ENCODE data around the gene ESR2. TPM values are rescaled to one million over a fixed set of nuclear protein-coding genes. Genes with fewer than 3 reads are reported as not detected.

Gene ESR2
- total RNA-seq, 1 experiment from 2014 or later: not detected

DNA sequence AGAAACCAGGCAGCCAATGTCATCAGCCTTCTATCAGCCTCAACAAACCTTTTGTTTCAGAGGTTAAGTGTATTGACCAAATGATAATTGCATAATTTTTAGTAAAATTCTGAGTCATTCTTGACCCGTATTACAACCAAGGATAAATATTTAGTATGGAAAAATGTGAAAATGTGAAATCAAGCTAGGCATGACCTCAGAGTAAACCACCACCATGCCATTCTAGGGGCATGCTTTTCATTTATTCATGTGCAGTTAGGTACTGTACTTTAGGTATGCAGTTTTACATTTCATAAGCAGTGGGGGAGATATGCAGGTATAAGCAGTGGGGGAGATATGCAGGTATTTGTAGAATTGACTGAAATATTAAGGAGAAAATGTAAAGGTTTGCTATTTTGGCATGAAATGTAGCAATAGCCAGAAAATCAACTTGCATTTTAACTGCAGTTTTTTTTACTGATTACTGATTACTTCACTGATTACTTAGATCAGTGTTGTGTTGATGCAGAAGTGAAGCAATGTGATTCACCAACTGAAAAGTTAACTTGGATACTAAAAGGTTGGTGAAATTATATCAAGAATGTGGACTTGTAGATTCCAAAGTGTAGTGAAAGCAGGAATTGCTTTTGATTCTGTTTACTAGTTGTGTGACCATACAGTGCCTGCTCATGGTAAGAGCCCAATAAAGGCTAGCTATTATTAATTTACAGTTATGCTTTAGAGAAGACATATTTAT, 184.2 kb downstream of the ESR2 start:
- Histone ChIP-seq H3K4me3 (no peak overlapping the region), H3K9me3 (no peaks in the 10 kb centered on the region), H3K27me3 (no peaks in the 10 kb centered on the region), H3K36me3 (no peaks in the 10 kb centered on the region)
- DNase-seq: no peak

GRCh38 chr14:64107438-64107837, 186.7 kb downstream of the ESR2 start:
- no peaks in the 10 kb centered on the region for H3K27me3 ChIP-seq
- H3K36me3 ChIP-seq: no peaks in the 10 kb centered on the region
- no peak for DNase-seq
- H3K4me3 ChIP-seq: no peak overlapping the region
- H3K9me3 ChIP-seq: no peaks in the 10 kb centered on the region

- H3K4me3 ChIP-seq: no peak overlapping the region
- no peaks in the 10 kb centered on the region for H3K36me3 ChIP-seq
- DNase-seq: no peak
These were observed 196.1 kb downstream of the ESR2 start for GRCh38 chr14:64098120-64098519.

GRCh38 chr14:64095620-64096019, 198.6 kb downstream of the ESR2 start:
- H3K27me3 ChIP-seq: no peaks in the 10 kb centered on the region
- H3K4me3 ChIP-seq: no peak overlapping the region
- no peaks in the 10 kb centered on the region for H3K36me3 ChIP-seq
- no peak for DNase-seq
- H3K9me3 ChIP-seq: no peaks in the 10 kb centered on the region

More at GRCh38 chr14:64098120-64098519, 196.1 kb downstream of the ESR2 start:
- H3K27me3 ChIP-seq: no peaks in the 10 kb centered on the region
- no peaks in the 10 kb centered on the region for H3K9me3 ChIP-seq

DNA sequence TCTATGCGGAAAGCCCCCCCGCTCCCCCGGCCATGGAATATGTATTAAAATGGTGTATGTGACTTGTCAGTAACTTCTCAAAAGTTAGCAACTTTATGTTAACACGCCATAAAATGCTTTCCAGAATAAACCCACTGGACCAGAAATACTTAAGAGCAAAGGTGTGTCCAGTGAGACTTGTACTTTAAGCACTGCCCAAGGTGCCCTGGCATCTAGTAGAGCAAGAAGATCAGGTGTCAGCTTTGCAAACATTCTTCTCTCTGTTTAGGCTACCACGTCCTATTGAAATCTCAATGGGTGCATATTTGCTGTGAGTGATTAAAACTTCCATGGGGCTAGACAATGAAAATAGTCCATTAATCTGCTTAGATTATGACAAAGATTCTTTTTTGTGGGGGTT, 201.2 kb downstream of the ESR2 start:
- DNase-seq: no peak
- H3K4me3 ChIP-seq: no peak overlapping the region
- no peaks in the 10 kb centered on the region for H3K36me3 ChIP-seq
- no peaks in the 10 kb centered on the region for H3K9me3 ChIP-seq
- no peaks in the 10 kb centered on the region for H3K27me3 ChIP-seq

DNA sequence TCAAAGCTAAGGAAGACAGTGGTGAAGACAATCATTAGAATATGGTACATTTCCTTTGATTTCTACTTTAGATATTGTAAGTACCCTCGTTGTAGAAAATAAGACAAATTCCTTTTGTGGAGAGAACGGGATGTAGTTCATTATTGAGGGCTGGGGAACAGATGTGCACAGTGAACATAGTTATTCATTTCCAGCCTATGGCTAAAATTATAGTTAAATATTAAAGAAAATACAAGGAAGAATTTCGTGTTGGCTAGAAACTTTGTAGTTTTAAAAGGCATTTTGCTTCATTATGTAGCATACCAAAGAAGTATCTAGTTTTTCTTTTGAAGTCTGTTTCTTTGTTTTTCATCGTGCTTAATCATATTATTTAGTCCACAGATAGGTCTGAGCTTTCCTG, 201.8 kb downstream of the ESR2 start:
- H3K9me3 ChIP-seq: no peaks in the 10 kb centered on the region
- no peaks in the 10 kb centered on the region for H3K27me3 ChIP-seq
- no peak overlapping the region for H3K4me3 ChIP-seq
- H3K36me3 ChIP-seq: no peaks in the 10 kb centered on the region
- no peak for DNase-seq

- no peak for DNase-seq
- no peaks in the 10 kb centered on the region for H3K36me3 ChIP-seq
- H3K9me3 ChIP-seq: no peaks in the 10 kb centered on the region
- H3K27me3 ChIP-seq: no peaks in the 10 kb centered on the region
- H3K4me3 ChIP-seq: no peak overlapping the region
These were observed 203.0 kb downstream of the ESR2 start for GRCh38 chr14:64091217-64091616.

GRCh38 chr14:64089920-64090319, 204.3 kb downstream of the ESR2 start:
- Histone ChIP-seq H3K9me3 (no peaks in the 10 kb centered on the region), H3K27me3 (no peaks in the 10 kb centered on the region), H3K36me3 (no peaks in the 10 kb centered on the region), H3K4me3 (no peak overlapping the region)
- DNase-seq: peak; percentile 30

DNA sequence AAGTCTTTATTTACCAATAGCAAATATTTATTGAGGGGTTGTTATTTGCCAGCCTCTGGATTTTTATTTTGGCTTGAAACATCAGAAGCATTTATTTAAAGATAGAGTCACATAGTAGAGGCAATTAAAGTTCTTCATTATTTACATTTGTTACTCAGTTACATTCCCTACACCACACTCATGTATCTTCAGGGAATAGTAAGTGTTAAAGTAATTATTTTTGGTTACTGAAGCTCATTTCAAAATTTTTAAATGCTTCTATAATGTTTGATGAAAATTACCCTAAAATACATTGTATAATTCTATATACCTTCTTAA, 205.6 kb downstream of the ESR2 start:
- no peaks in the 10 kb centered on the region for H3K27me3 ChIP-seq
- no peaks in the 10 kb centered on the region for H3K9me3 ChIP-seq
- H3K36me3 ChIP-seq: no peaks in the 10 kb centered on the region
- DNase-seq: no peak
- H3K4me3 ChIP-seq: no peak overlapping the region

GRCh38 chr14:64082837-64083236, 211.3 kb downstream of the ESR2 start:
- Histone ChIP-seq H3K36me3 (no peaks in the 10 kb centered on the region), H3K4me3 (no peak overlapping the region), H3K27me3 (no peaks in the 10 kb centered on the region), H3K9me3 (no peaks in the 10 kb centered on the region)
- DNase-seq: no peak

DNA sequence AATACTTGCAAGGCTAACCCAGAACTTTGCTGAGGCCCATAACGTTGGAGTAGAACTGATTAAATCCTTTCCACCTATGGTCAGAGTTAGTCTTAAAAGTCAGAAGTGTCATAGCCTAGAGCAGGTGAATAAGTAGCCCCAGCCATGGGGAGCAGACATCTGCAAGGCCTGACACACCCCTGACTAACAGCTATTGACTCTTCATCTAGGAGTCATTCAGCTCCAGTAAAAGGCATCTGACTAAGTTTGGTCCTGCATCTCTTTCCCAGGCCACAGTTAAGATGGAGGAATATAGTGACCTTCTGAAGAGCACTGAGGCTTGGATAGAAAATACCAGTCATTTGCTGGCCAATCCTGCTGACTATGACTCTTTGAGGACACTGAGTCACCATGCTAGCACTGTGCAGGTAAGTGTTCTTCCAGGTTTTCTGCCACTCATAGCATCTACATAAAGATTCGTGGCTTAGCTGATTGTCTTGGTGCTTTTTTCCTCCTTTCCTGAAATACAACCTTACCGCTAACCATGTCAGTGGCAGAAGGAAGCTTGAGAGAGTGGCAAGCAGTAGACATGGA, 212.9 kb downstream of the ESR2 start:
- H3K36me3 ChIP-seq: no peaks in the 10 kb centered on the region
- no peak overlapping the region for H3K4me3 ChIP-seq
- no peaks in the 10 kb centered on the region for H3K9me3 ChIP-seq
- no peak for DNase-seq
- H3K27me3 ChIP-seq: no peaks in the 10 kb centered on the region

GRCh38 chr14:64080452-64080851, 213.7 kb downstream of the ESR2 start:
- no peaks in the 10 kb centered on the region for H3K9me3 ChIP-seq
- no peaks in the 10 kb centered on the region for H3K27me3 ChIP-seq
- no peaks in the 10 kb centered on the region for H3K36me3 ChIP-seq
- no peak overlapping the region for H3K4me3 ChIP-seq
- DNase-seq: no peak

DNA sequence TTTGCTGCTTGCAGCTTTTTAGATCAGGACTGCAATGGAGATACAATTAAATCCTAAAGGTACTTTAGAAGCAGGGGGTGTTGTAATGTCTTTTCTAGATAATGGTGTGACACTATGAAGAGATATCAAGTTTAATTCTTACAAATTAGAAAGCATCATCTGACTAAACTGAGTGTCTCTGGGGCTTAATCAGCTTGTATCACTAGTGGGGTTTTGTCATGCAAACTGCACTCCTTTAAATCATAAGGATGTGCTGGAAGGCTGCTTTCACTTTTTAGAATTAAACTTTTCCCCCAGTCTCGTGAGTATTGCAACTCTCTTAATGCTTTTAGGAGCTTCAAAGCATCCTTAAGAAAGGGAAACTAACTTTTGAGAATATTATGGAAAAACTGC, 218.6 kb downstream of the ESR2 start:
- no peaks in the 10 kb centered on the region for H3K36me3 ChIP-seq
- H3K4me3 ChIP-seq: no peak overlapping the region
- H3K27me3 ChIP-seq: no peaks in the 10 kb centered on the region
- H3K9me3 ChIP-seq: no peaks in the 10 kb centered on the region
- DNase-seq: no peak

GRCh38 chr14:64074961-64075612, 219.1 kb downstream of the ESR2 start:
- H3K36me3 ChIP-seq: no peaks in the 10 kb centered on the region
- DNase-seq: no peak

GRCh38 chr14:64069634-64070359, 224.4 kb downstream of the ESR2 start:
- Histone ChIP-seq H3K9me3 (no peaks in the 10 kb centered on the region), H3K4me3 (no peak overlapping the region), H3K36me3 (no peaks in the 10 kb centered on the region), H3K27me3 (no peaks in the 10 kb centered on the region)
- DNase-seq: no peak

More at GRCh38 chr14:64074961-64075612, 219.1 kb downstream of the ESR2 start:
- H3K4me3 ChIP-seq: no peak overlapping the region
- no peaks in the 10 kb centered on the region for H3K9me3 ChIP-seq
- H3K27me3 ChIP-seq: no peaks in the 10 kb centered on the region

- H3K27me3 ChIP-seq: no peaks in the 10 kb centered on the region
These were observed 229.7 kb downstream of the ESR2 start for GRCh38 chr14:64064447-64064846.

DNA sequence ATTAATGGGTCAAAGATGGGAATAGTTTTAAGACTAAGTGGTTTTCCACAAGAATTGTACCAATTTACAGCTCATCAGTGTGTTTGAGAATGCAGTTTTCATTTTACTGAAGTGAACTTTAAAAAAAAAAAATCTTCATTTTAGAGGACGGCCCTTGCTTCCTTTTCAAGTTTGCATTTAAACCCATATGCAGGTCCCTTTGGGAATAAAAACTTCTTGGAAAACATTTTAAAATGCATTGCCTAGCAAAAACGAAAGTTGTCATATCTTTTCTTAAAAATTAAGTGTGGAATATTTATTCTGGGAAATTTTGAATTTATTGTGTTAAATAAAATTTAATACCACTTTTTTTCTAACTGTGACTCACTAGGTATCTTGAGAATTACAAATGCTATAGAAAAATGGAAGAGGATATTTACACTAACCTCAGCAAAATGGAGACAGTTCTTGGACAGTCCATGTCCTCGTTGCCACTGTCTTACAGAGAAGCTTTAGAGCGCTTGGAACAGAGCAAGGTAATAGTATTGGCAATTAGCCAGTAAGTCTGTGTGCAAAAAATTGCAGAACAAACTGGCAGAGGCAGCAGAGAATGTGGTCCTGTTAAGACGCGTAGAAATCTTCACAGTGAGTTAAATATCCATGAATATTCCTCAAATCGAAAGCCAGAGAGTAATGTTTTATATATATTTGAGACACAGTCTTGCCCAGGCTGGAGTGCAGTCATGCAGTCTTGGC, 231.6 kb downstream of the ESR2 start:
- H3K27me3 ChIP-seq: no peaks in the 10 kb centered on the region
- H3K4me3 ChIP-seq: no peak overlapping the region
- no peaks in the 10 kb centered on the region for H3K9me3 ChIP-seq
- DNase-seq: no peak
- no peaks in the 10 kb centered on the region for H3K36me3 ChIP-seq

More at GRCh38 chr14:64064447-64064846, 229.7 kb downstream of the ESR2 start:
- no peak overlapping the region for H3K4me3 ChIP-seq
- H3K36me3 ChIP-seq: no peaks in the 10 kb centered on the region
- DNase-seq: no peak
- H3K9me3 ChIP-seq: no peaks in the 10 kb centered on the region
